ENCODE measurements around the gene DRICH1. TPM values are rescaled to one million over a fixed set of nuclear protein-coding genes. Genes with fewer than 3 reads are reported as not detected.

DRICH1 gene
- total RNA-seq, 1 experiment from 2014 or later = not detected

DNA sequence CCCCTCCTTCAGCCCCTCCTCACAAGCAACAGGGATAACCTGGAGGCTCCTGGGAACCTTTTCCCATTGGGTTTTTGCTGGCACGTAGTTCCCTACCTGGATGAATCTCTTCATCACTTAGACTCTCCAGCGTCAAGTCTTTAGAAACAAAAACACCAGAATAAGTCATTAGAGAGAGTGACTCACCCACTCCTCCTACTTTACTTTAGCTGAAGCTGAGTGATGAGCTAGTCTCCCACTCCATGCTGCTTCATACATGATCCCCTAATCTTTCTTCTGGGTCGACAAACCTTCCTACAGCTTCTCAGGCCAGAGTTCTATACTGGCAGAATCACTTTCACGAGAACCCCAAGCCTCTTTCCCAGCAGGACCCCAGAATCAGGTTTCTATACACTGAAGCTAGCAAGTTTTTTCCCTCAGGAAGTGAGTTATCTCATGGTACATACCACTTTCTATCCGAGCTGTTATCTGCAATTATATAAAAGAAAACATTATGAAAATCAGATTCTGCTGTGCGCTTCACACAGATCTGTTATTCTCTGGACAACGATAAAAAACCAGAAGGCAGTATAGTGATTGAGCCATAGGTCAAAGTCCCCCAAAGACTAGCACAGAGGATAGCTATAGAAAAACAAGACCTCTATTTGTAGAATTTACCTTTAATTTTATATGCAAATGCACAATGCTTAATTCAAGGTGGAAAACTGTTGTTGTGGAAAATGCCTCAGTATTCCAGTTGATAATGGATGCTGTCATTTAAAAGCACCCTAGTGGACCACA, 18.7 kb downstream of the DRICH1 start:
- no peaks in the 10 kb centered on the region for H3K9me2 ChIP-seq (replicated peaks; ENCODE audit: insufficient read depth, low read length)
- DNase-seq = no peak
- H3K4me2 ChIP-seq (ENCODE audit: low read depth, low read length, poor library complexity, severe bottlenecking) = no peak overlapping the region
- H2AFZ ChIP-seq (ENCODE audit: low read length) = no peak overlapping the region
- no peaks in the 10 kb centered on the region for H3K4me1 ChIP-seq (ENCODE audit: low read length)
- H3K9me3 ChIP-seq (ENCODE audit: low read length) = no peaks in the 10 kb centered on the region
- H4K20me1 ChIP-seq (ENCODE audit: insufficient read depth, low read depth, low read length) = no peaks in the 10 kb centered on the region
- no peak overlapping the region for H3K27ac ChIP-seq (ENCODE audit: low read length)
- no peaks in the 10 kb centered on the region for H3K27me3 ChIP-seq (ENCODE audit: low read length)
- H3K4me3 ChIP-seq (ENCODE audit: low read length) = no peak overlapping the region
- no peak overlapping the region for H3K9ac ChIP-seq (ENCODE audit: low read length)
- H3K79me2 ChIP-seq (ENCODE audit: low read length) = no peaks in the 10 kb centered on the region
- peaks cover 6% of the 10 kb centered on the region; the same call in 1 of the 2 replicates for H3K36me3 ChIP-seq (ENCODE audit: insufficient read depth, low read length)

DNA sequence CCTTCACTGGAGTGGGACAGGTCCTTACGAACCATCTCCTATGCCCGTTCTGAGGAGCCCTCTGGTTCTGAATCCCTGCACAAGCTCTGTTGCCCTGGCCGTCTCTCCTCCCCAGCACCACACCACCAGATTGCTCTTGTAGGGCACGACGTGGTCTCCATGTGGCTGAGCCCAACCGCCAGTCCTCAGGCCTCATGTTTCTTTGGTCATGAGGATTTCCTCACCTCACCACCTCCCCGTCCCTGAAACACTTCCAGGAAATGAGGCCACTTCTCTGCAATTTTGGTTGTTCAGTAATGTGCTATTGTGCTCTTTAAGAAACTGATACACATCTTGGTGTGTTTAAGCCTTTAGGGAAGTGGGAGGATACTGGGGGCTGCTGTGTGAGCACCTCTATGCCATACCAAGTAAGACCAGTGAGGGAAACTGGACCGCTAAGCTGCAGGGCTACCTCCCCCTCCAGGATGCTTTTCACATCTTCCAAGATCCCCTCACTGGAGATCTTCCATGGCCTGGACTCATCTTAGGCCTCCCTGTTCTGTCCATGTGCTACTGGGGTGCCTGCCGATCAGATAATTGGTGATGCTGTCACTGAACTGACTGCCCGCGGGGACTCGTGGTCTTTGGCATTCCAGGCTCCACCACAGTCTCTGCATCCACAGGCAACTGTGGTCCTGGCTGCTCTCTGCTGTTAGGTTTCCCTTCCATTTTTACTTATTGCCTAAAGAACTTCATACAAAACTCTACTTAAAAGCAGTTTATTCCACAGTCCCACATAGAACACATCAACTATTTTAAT, 21.9 kb downstream of the DRICH1 start:
- Histone ChIP-seq H3K27ac (ENCODE audit: low read length) (no peak overlapping the region), H3K4me1 (ENCODE audit: low read length) (no peaks in the 10 kb centered on the region), H3K4me3 (ENCODE audit: low read length) (no peak overlapping the region), H4K20me1 (ENCODE audit: insufficient read depth, low read depth, low read length) (no peaks in the 10 kb centered on the region), H3K79me2 (ENCODE audit: low read length) (no peaks in the 10 kb centered on the region), H3K9ac (ENCODE audit: low read length) (no peak overlapping the region), H3K9me3 (ENCODE audit: low read length) (no peaks in the 10 kb centered on the region), H3K27me3 (ENCODE audit: low read length) (no peaks in the 10 kb centered on the region), H2AFZ (ENCODE audit: low read length) (no peak overlapping the region), H3K9me2 (replicated peaks; ENCODE audit: insufficient read depth, low read length) (no peaks in the 10 kb centered on the region), H3K4me2 (ENCODE audit: low read depth, low read length, poor library complexity, severe bottlenecking) (no peak overlapping the region), H3K36me3 (ENCODE audit: insufficient read depth, low read length) (peaks cover 6% of the 10 kb centered on the region; the same call in 1 of the 2 replicates)
- no peak for DNase-seq

DNA sequence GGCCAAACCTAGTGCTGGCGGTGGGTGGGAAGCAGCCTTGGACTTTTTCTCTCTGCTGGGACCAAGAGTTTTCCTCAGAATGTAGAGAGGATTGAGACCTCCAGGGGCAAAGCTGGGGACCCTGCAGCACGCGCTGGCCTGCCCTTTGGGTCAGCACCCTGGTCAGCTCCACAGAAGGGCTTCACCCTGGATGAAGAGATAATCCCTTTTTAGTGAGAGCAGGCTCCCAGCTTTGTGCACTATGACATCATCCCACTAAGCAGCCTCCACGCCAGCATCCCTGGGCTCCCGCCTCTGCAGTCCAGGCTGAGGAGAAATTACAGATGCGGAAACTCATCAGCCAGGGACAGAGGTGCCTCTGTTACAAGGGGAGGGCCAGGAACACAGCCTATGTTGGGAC, 23.5 kb downstream of the DRICH1 start:
- Histone ChIP-seq H3K79me2 (ENCODE audit: low read length) (no peaks in the 10 kb centered on the region), H3K9me3 (ENCODE audit: low read length) (no peaks in the 10 kb centered on the region), H3K27me3 (ENCODE audit: low read length) (no peaks in the 10 kb centered on the region), H3K4me1 (ENCODE audit: low read length) (no peaks in the 10 kb centered on the region), H3K4me3 (ENCODE audit: low read length) (no peak overlapping the region), H3K9me2 (replicated peaks; ENCODE audit: insufficient read depth, low read length) (no peaks in the 10 kb centered on the region), H3K9ac (ENCODE audit: low read length) (no peak overlapping the region), H3K36me3 (ENCODE audit: insufficient read depth, low read length) (no peaks in the 10 kb centered on the region), H4K20me1 (ENCODE audit: insufficient read depth, low read depth, low read length) (no peaks in the 10 kb centered on the region), H3K4me2 (ENCODE audit: low read depth, low read length, poor library complexity, severe bottlenecking) (no peak overlapping the region), H3K27ac (ENCODE audit: low read length) (no peak overlapping the region), H2AFZ (ENCODE audit: low read length) (no peak overlapping the region)
- no peak for DNase-seq

DNA sequence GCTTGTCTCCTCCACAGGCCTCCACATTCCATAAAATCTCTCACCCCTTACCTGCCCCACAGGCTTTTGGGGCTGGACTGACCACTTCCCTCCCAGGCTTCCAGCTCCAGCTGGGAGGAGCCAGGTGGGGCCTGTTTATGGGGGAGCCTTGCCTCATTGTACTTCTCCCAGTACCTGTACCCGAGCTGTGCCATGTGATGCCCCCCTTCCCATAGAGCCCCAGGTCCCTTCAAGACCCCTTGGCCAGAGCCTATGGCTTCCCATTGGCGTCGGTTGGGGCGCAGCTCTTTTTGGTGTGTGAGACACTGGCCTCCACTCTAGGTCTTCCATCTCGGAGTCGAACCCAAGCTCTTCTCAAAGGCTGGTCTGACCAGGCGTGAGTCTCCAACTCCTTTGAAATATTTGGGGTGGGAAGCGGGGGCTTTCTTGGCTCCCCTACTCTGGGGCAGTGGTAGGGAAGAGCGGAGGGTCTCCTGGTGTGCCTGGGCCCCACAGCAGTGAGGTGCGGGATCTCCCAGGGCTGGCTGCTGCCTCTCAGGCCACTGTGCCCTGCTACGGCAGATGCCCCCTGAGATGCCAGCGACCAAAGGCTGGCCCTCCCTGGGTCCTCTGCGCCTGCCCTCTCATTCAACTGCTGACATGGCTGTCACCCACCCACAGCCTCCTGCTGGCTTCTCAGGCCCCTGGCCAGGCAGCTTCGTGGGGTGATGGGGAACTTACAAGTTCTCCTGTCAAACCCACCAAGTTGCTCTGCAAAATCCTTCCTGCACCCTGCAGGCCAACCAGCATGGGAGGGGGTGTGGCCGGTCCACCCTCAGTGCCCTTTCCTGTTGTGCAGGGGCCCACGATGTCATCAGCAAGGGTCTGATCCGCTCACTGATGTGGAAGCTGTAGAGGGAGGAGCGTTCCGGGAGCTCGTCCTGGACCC, 25.7 kb downstream of the DRICH1 start:
- Histone ChIP-seq H3K27me3 (ENCODE audit: low read length) (no peaks in the 10 kb centered on the region), H3K4me1 (ENCODE audit: low read length) (no peaks in the 10 kb centered on the region), H2AFZ (ENCODE audit: low read length) (no peak overlapping the region), H3K9me2 (replicated peaks; ENCODE audit: insufficient read depth, low read length) (no peaks in the 10 kb centered on the region), H3K9me3 (ENCODE audit: low read length) (no peaks in the 10 kb centered on the region), H4K20me1 (ENCODE audit: insufficient read depth, low read depth, low read length) (no peaks in the 10 kb centered on the region), H3K36me3 (ENCODE audit: insufficient read depth, low read length) (no peaks in the 10 kb centered on the region), H3K4me2 (ENCODE audit: low read depth, low read length, poor library complexity, severe bottlenecking) (no peak overlapping the region), H3K79me2 (ENCODE audit: low read length) (no peaks in the 10 kb centered on the region), H3K9ac (ENCODE audit: low read length) (no peak overlapping the region), H3K27ac (ENCODE audit: low read length) (no peak overlapping the region), H3K4me3 (ENCODE audit: low read length) (no peak overlapping the region)
- no peak for DNase-seq

DNA sequence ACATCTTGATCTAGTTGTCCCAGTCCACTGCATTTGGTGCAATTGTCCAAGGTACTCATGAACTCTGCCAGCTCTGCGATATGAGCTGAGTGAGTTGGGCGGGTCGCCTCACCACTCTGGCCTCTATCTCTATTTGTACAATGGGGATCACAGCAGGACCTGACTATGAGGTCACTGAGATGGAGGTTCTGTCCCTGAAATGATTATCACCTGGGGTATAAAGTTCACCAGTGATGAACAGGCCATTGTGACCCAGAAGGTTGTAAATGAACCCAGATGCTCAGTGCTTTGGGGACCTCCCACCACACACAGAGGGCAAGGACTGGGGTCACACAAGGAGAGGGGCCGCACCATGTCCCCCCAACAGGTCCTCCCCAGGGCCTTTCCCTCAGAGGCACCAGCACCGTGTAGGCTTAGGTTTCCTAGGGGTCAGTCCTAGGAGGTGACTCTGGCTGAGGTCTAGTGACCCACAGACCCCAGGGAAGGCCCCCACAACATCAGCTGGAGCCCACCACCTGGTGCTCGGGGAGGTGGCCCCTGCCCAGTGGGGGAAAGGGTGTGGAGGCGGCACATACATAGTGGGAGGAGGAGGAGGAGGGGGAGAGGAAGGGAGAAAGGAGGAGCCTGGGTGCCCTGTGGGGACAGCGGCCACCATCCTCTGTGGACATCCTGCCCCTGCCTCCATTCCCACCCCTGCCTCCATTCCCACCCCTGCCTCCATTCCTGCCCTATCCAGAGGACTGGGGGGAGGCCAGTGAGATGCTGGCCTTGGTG, 27.0 kb downstream of the DRICH1 start:
- no peaks in the 10 kb centered on the region for H4K20me1 ChIP-seq (ENCODE audit: insufficient read depth, low read depth, low read length)
- no peaks in the 10 kb centered on the region for H3K79me2 ChIP-seq (ENCODE audit: low read length)
- no peaks in the 10 kb centered on the region for H3K9me2 ChIP-seq (replicated peaks; ENCODE audit: insufficient read depth, low read length)
- no peak overlapping the region for H3K27ac ChIP-seq (ENCODE audit: low read length)
- no peaks in the 10 kb centered on the region for H3K9me3 ChIP-seq (ENCODE audit: low read length)
- H3K36me3 ChIP-seq (ENCODE audit: insufficient read depth, low read length) = no peaks in the 10 kb centered on the region
- H2AFZ ChIP-seq (ENCODE audit: low read length) = no peak overlapping the region
- H3K27me3 ChIP-seq (ENCODE audit: low read length) = no peaks in the 10 kb centered on the region
- H3K9ac ChIP-seq (ENCODE audit: low read length) = no peak overlapping the region
- H3K4me3 ChIP-seq (ENCODE audit: low read length) = no peak overlapping the region
- no peak for DNase-seq
- H3K4me1 ChIP-seq (ENCODE audit: low read length) = no peaks in the 10 kb centered on the region
- H3K4me2 ChIP-seq (ENCODE audit: low read depth, low read length, poor library complexity, severe bottlenecking) = no peak overlapping the region

DNA sequence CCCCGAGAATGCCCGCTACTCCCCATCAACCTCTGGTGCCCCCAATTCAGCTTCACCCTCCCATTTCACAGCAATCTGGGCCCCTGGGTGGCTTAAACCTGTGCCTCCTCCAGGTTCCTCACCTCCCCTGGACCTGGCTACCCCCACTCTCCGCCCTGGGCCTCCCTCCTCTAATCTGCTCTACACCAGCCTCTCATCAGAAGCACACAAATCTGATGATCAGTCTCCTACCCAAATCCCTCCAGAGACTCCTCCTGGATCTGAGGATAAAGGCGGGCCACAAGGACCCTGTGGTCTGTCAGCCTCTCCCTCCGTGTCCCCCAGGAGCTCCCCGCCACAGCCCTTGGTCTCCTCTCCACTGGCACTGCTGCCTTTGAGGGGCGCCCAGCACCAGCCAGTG, 28.9 kb downstream of the DRICH1 start:
- Histone ChIP-seq H2AFZ (ENCODE audit: low read length) (no peak overlapping the region), H3K27ac (ENCODE audit: low read length) (no peak overlapping the region), H4K20me1 (ENCODE audit: insufficient read depth, low read depth, low read length) (no peaks in the 10 kb centered on the region), H3K4me2 (ENCODE audit: low read depth, low read length, poor library complexity, severe bottlenecking) (no peak overlapping the region), H3K9me2 (replicated peaks; ENCODE audit: insufficient read depth, low read length) (no peaks in the 10 kb centered on the region), H3K27me3 (ENCODE audit: low read length) (no peaks in the 10 kb centered on the region), H3K4me1 (ENCODE audit: low read length) (no peaks in the 10 kb centered on the region), H3K9me3 (ENCODE audit: low read length) (no peaks in the 10 kb centered on the region), H3K36me3 (ENCODE audit: insufficient read depth, low read length) (no peaks in the 10 kb centered on the region), H3K79me2 (ENCODE audit: low read length) (no peaks in the 10 kb centered on the region), H3K9ac (ENCODE audit: low read length) (no peak overlapping the region), H3K4me3 (ENCODE audit: low read length) (no peak overlapping the region)
- no peak for DNase-seq

DNA sequence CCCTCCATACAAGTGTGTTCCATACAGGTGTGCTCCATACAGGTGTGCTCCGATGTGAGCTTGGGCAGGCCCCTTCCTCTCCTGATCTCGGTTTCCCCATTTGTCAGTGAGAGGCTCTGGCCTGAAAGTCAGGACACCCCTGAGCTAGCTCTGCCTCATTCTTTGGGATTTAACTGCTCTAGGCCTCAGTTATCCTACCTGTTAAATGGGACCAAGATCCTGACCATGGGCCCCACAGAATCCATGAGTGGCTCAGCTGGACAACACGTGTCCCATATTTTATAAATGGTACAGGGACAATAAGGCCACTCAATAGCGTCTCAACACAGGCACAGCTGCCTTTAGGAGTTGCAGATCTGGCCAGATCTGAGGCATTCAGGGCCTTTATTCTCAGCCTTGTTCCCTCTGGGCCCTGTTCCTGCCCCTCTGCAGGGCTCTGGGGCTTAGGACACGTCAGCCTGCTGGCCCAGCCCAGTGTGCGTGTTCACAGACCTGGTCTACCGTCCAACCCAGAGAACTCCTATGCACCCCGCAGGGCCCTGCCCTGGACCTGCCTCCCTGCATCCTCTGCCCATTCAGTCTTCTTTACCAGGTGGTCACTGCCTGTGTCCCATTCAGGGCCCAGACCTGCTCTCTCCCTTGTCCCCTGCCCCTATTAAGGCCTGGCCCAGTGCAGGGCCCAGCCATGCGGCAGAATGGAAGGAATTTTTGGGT, 33.2 kb downstream of the DRICH1 start:
- H3K27ac ChIP-seq (ENCODE audit: low read length) = no peak overlapping the region

More for the DNA sequence above, 33.2 kb downstream of the DRICH1 start:
- Histone ChIP-seq H4K20me1 (ENCODE audit: insufficient read depth, low read depth, low read length) (no peaks in the 10 kb centered on the region), H3K36me3 (ENCODE audit: insufficient read depth, low read length) (no peaks in the 10 kb centered on the region), H3K9ac (ENCODE audit: low read length) (no peak overlapping the region), H3K4me2 (ENCODE audit: low read depth, low read length, poor library complexity, severe bottlenecking) (no peak overlapping the region), H3K79me2 (ENCODE audit: low read length) (no peaks in the 10 kb centered on the region), H3K9me3 (ENCODE audit: low read length) (no peaks in the 10 kb centered on the region), H3K4me3 (ENCODE audit: low read length) (no peak overlapping the region), H3K4me1 (ENCODE audit: low read length) (peaks cover 11% of the 10 kb centered on the region; the same call in 1 of the 2 replicates), H3K27me3 (ENCODE audit: low read length) (no peaks in the 10 kb centered on the region), H2AFZ (ENCODE audit: low read length) (no peak overlapping the region), H3K9me2 (replicated peaks; ENCODE audit: insufficient read depth, low read length) (no peaks in the 10 kb centered on the region)
- DNase-seq = no peak
